ENCODE measurements around the gene WNT1. TPM values are rescaled to one million over a fixed set of nuclear protein-coding genes. Genes with fewer than 3 reads are reported as not detected.

WNT1 gene
- total and polyA plus RNA-seq, 7 donors = not detected

DNA sequence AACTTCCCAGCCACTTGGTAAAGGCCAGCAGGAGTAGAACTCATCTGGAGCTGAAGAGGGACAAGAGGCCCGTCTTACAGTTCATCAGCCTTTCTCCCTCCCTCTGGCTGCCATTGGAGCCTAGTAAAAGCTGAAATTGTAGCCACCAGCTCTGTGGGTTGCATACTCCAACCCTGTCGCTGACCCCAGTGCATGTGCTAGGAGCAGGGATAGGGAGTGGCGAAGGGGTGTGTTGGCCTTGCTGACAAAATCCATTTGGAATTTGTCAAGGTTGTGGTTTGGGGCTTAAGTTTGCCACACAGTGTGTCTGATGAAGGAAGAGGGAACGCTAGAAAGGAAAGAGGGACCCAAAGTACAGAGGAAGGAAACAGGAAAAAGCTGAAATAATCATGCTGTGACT, 16.8 kb upstream of the WNT1 start:
- no peak for ATAC-seq
- Histone ChIP-seq H3K9me3 (no peaks in the 10 kb centered on the region), H3K4me3 (no peak overlapping the region), H3K27me3 (ENCODE audit: insufficient read depth in 3 of 3, low read length in 2 of 3) (peaks cover 0 to 9% (median 0%) of the 10 kb centered on the region in 3 donors), H3K27ac (no peak overlapping the region), H3K4me1 (peaks cover 8% of the 10 kb centered on the region), H3K36me3 (ENCODE audit: insufficient read depth in 1 of 2, low read depth in 1 of 2) (no peaks in the 10 kb centered on the region)
- 29 to 44% (median 39%) methylated on average over 4 of the region's 4 CpGs for WGBS, 3 donors
- no peak for TF ChIP-seq CTCF (IDR thresholded peaks at IDR 0.05)
- no peak for DNase-seq
- intact Hi-C loops (cut with DNase I) = no loop called here

GRCh38 chr12:48961801-48962200, 16.3 kb upstream of the WNT1 start:
- ATAC-seq (no peak), DNase-seq (no peak)
- Histone ChIP-seq H3K36me3 (ENCODE audit: insufficient read depth in 1 of 2, low read depth in 1 of 2) (no peaks in the 10 kb centered on the region), H3K4me1 (peaks cover 8% of the 10 kb centered on the region), H3K27ac (no peak overlapping the region), H3K4me3 (no peak overlapping the region), H3K9me3 (no peaks in the 10 kb centered on the region), H3K27me3 (ENCODE audit: insufficient read depth in 3 of 3, low read length in 2 of 3) (peaks cover 0 to 9% (median 0%) of the 10 kb centered on the region in 3 donors)
- TF ChIP-seq CTCF (IDR thresholded peaks at IDR 0.05) = no peak
- intact Hi-C loops (cut with DNase I) = no loop called here

- peak; percentile 17 for TF ChIP-seq CTCF (IDR thresholded peaks at IDR 0.05)
- H3K4me1 ChIP-seq = no peaks in the 10 kb centered on the region
- ATAC-seq (peak in 2 of 4 donors; percentile 50 to 55), DNase-seq (no peak)
- intact Hi-C loops (cut with DNase I) = no loop called here
- no peak overlapping the region for H3K4me3 ChIP-seq
- no peak overlapping the region for H3K27ac ChIP-seq
- no peaks in the 10 kb centered on the region for H3K9me3 ChIP-seq
- no peaks in the 10 kb centered on the region for H3K36me3 ChIP-seq (ENCODE audit: insufficient read depth in 1 of 2, low read depth in 1 of 2)
- peaks cover 0 to 27% (median 6%) of the 10 kb centered on the region in 3 donors for H3K27me3 ChIP-seq (ENCODE audit: insufficient read depth in 3 of 3, low read length in 2 of 3)
Measured at GRCh38 chr12:48965298-48965838, 12.8 kb upstream of the WNT1 start.

- Histone ChIP-seq H3K27ac (no peak overlapping the region), H3K4me3 (no peak overlapping the region), H3K9me3 (no peaks in the 10 kb centered on the region), H3K4me1 (no peaks in the 10 kb centered on the region), H3K27me3 (ENCODE audit: insufficient read depth in 3 of 3, low read length in 2 of 3) (peaks cover 0 to 37% (median 14%) of the 10 kb centered on the region in 3 donors), H3K36me3 (ENCODE audit: insufficient read depth in 1 of 2, low read depth in 1 of 2) (no peaks in the 10 kb centered on the region)
- no peak for TF ChIP-seq CTCF (IDR thresholded peaks at IDR 0.05)
- ATAC-seq (no peak), DNase-seq (no peak)
- intact Hi-C loops (cut with DNase I) = no loop called here
- 48 to 56% (median 53%) methylated on average over 18 to 20 of the region's 20 CpGs for whole genome bisulfite sequencing, 3 donors
Measured at GRCh38 chr12:48966177-48966895, 11.8 kb upstream of the WNT1 start.

- DNase-seq (no peak), ATAC-seq (no peak)
- WGBS, 3 donors = 52 to 62% (median 58%) methylated on average over 7 of the region's 7 CpGs
- intact Hi-C loops (cut with DNase I) = no loop called here
- Histone ChIP-seq H3K4me3 (no peak overlapping the region), H3K4me1 (no peaks in the 10 kb centered on the region), H3K36me3 (ENCODE audit: insufficient read depth in 1 of 2, low read depth in 1 of 2) (no peaks in the 10 kb centered on the region), H3K27ac (no peak overlapping the region), H3K9me3 (no peaks in the 10 kb centered on the region), H3K27me3 (ENCODE audit: insufficient read depth in 3 of 3, low read length in 2 of 3) (peaks cover 0 to 44% (median 25%) of the 10 kb centered on the region in 3 donors)
- no peak for TF ChIP-seq CTCF (IDR thresholded peaks at IDR 0.05)
Measured at GRCh38 chr12:48967991-48968390, 10.1 kb upstream of the WNT1 start.
